IPS-20b (cell line): Measurements from ENCODE around the gene RAPGEF2.
"Not testable (repeated sequence)": the region's sequence is repeated elsewhere in the genome, so short reads cannot be mapped to it uniquely, and the experiment has no call there.

Source experiments
- H3K27ac ChIP-seq: one replicate; pipeline ENCODE4 v1.5.1; 2013; ENCODE audit warnings: low read length
- H3K27me3 ChIP-seq: 2 replicates; pipeline ENCODE4 v1.6.1; 2013; ENCODE audit warnings: mild to moderate bottlenecking, low read length, inconsistent platforms; ENCODE audit not compliant: insufficient read depth
- H3K36me3 ChIP-seq: 2 replicates; pipeline ENCODE4 v1.6.1; 2013; ENCODE audit warnings: low read depth, mild to moderate bottlenecking, inconsistent platforms, low read length, moderate library complexity; ENCODE audit not compliant: insufficient read depth
- H3K4me1 ChIP-seq: 2 replicates; pipeline ENCODE4 v1.6.1; 2013; ENCODE audit warnings: mild to moderate bottlenecking, control low read depth, inconsistent platforms, low read length, moderate library complexity; ENCODE audit not compliant: insufficient read depth
- H3K4me3 ChIP-seq: 2 replicates; pipeline ENCODE4 v1.5.1; 2013; ENCODE audit warnings: mild to moderate bottlenecking, low read length, inconsistent platforms
- H3K9ac ChIP-seq: 2 replicates; pipeline ENCODE4 v1.6.1; 2013; ENCODE audit warnings: low read depth, mild to moderate bottlenecking, inconsistent platforms, low read length, moderate library complexity
- H3K9me3 ChIP-seq: 2 replicates; pipeline ENCODE4 v1.6.1; 2013; ENCODE audit warnings: mild to moderate bottlenecking, low read depth, low read length, inconsistent platforms; ENCODE audit not compliant: insufficient read depth

RAPGEF2 gene

GRCh38 chr4:159077018-159077417 is 25.9 kb upstream of the RAPGEF2 start:
- H3K9ac ChIP-seq, H3K27me3 ChIP-seq, H3K36me3 ChIP-seq, H3K4me1 ChIP-seq, H3K4me3 ChIP-seq, H3K9me3 ChIP-seq, H3K27ac ChIP-seq: not testable (repeated sequence)

GRCh38 chr4:159077702-159078495 is 25.0 kb upstream of the RAPGEF2 start:
- H3K36me3 ChIP-seq, result no peaks in the 10 kb centered on the region
- no peak overlapping the region for H3K27ac ChIP-seq
- H3K4me3 ChIP-seq, result no peak overlapping the region
- no peaks in the 10 kb centered on the region for H3K27me3 ChIP-seq
- no peak overlapping the region for H3K9ac ChIP-seq
- no peaks in the 10 kb centered on the region for H3K9me3 ChIP-seq
- H3K4me1 ChIP-seq, result peaks cover 1% of the 10 kb centered on the region; the same call in 1 of the 2 replicates

- no peak overlapping the region for H3K9ac ChIP-seq
- no peaks in the 10 kb centered on the region for H3K4me1 ChIP-seq
- no peaks in the 10 kb centered on the region for H3K9me3 ChIP-seq
- H3K36me3 ChIP-seq, result no peaks in the 10 kb centered on the region
- no peak overlapping the region for H3K27ac ChIP-seq
- H3K27me3 ChIP-seq, result no peaks in the 10 kb centered on the region
- H3K4me3 ChIP-seq, result no peak overlapping the region
These were observed 23.8 kb upstream of the RAPGEF2 start for GRCh38 chr4:159079074-159079473.

- H3K9ac ChIP-seq, result no peak overlapping the region
- H3K27ac ChIP-seq, result no peak overlapping the region
These were observed 16.3 kb upstream of the RAPGEF2 start for GRCh38 chr4:159086606-159087005.

GRCh38 chr4:159090255-159090654 is 12.6 kb upstream of the RAPGEF2 start:
- Histone ChIP-seq H3K36me3 (no peaks in the 10 kb centered on the region), H3K4me1 (no peaks in the 10 kb centered on the region), H3K27me3 (no peaks in the 10 kb centered on the region), H3K9ac (no peak overlapping the region), H3K27ac (no peak overlapping the region), H3K4me3 (no peak overlapping the region), H3K9me3 (no peaks in the 10 kb centered on the region)

More at GRCh38 chr4:159086606-159087005, 16.3 kb upstream of the RAPGEF2 start:
- H3K9me3 ChIP-seq, result no peaks in the 10 kb centered on the region
- H3K27me3 ChIP-seq, result no peaks in the 10 kb centered on the region
- no peaks in the 10 kb centered on the region for H3K4me1 ChIP-seq
- no peak overlapping the region for H3K4me3 ChIP-seq
- H3K36me3 ChIP-seq, result no peaks in the 10 kb centered on the region

- H3K27ac ChIP-seq, result not testable (repeated sequence)
These were observed 8.7 kb upstream of the RAPGEF2 start for GRCh38 chr4:159094156-159094555.

GRCh38 chr4:159096434-159096833 is 6.4 kb upstream of the RAPGEF2 start:
- Histone ChIP-seq H3K9me3 (no peaks in the 10 kb centered on the region), H3K36me3 (no peaks in the 10 kb centered on the region), H3K9ac (no peak overlapping the region), H3K27me3 (peaks cover 12% of the 10 kb centered on the region), H3K4me3 (no peak overlapping the region), H3K27ac (no peak overlapping the region), H3K4me1 (peaks cover 12% of the 10 kb centered on the region; the same call in 1 of the 2 replicates)

More at GRCh38 chr4:159094156-159094555, 8.7 kb upstream of the RAPGEF2 start:
- peaks cover 12% of the 10 kb centered on the region; the same call in 1 of the 2 replicates for H3K4me1 ChIP-seq
- not testable (repeated sequence) for H3K9me3 ChIP-seq, H3K4me3 ChIP-seq, H3K27me3 ChIP-seq, H3K36me3 ChIP-seq, H3K9ac ChIP-seq

GRCh38 chr4:159097144-159097543 is 5.7 kb upstream of the RAPGEF2 start:
- H3K36me3 ChIP-seq, result no peaks in the 10 kb centered on the region

GRCh38 chr4:159097785-159098184 is 5.1 kb upstream of the RAPGEF2 start:
- H3K9me3 ChIP-seq, result no peaks in the 10 kb centered on the region
- no peak overlapping the region for H3K4me3 ChIP-seq
- no peak overlapping the region for H3K9ac ChIP-seq
- peaks cover 17% of the 10 kb centered on the region; the same call in 1 of the 2 replicates for H3K4me1 ChIP-seq
- H3K27me3 ChIP-seq, result peaks cover 22% of the 10 kb centered on the region
- H3K36me3 ChIP-seq, result no peaks in the 10 kb centered on the region
- no peak overlapping the region for H3K27ac ChIP-seq

More at GRCh38 chr4:159097144-159097543, 5.7 kb upstream of the RAPGEF2 start:
- Histone ChIP-seq H3K27me3 (peaks cover 19% of the 10 kb centered on the region), H3K4me1 (peaks cover 17% of the 10 kb centered on the region; the same call in 1 of the 2 replicates), H3K9me3 (no peaks in the 10 kb centered on the region), H3K27ac (no peak overlapping the region), H3K4me3 (no peak overlapping the region), H3K9ac (no peak overlapping the region)

- Histone ChIP-seq H3K9ac (no peak overlapping the region), H3K9me3 (no peaks in the 10 kb centered on the region), H3K27ac (no peak overlapping the region), H3K27me3 (peaks cover 22% of the 10 kb centered on the region), H3K4me1 (peaks cover 17% of the 10 kb centered on the region; the same call in 1 of the 2 replicates), H3K4me3 (no peak overlapping the region), H3K36me3 (no peaks in the 10 kb centered on the region)
These were observed 4.3 kb upstream of the RAPGEF2 start for GRCh38 chr4:159098482-159099127.

- peaks cover 28% of the 10 kb centered on the region; the same call in 1 of the 2 replicates for H3K4me1 ChIP-seq
- H3K4me3 ChIP-seq, result peak overlapping the region; percentile 86
- H3K9me3 ChIP-seq, result no peaks in the 10 kb centered on the region
- peak overlapping the region; percentile 72; the same call in 1 of the 2 replicates for H3K9ac ChIP-seq
- H3K27ac ChIP-seq, result no peak overlapping the region
- H3K27me3 ChIP-seq, result peaks cover 22% of the 10 kb centered on the region
- no peaks in the 10 kb centered on the region for H3K36me3 ChIP-seq
These were observed 774 bp upstream of the RAPGEF2 start for GRCh38 chr4:159101988-159102621.
